Heart left ventricle (tissue), 16 donors: ENCODE measurements around the gene ST7. TPM values are rescaled to one million over a fixed set of nuclear protein-coding genes. Genes with fewer than 3 reads are reported as not detected.

Experiments used
- ATAC-seq, 4 donors: fragments of 200-7000 bp; cut with Tn5 transposase; one replicate each; pipeline ENCODE4 v1.9.1; 2020 to 2022; ENCODE audit warnings: moderate library complexity in 4 of 4, mild to moderate bottlenecking in 3 of 4, moderate number of reproducible peaks in 1 of 4
- DNase-seq, 5 donors: peaks; one replicate each; pipeline ENCODE4 v3.0.0-alpha.2; 2020
- H3K27ac ChIP-seq, 12 donors: fragments of 200-600 bp; sonication (generic) in 4 of 12; one replicate each; pipeline versions ENCODE4 v1.5.0 to v1.8.0; 2016 to 2022; ENCODE audit warnings: mild to moderate bottlenecking in 2 of 12
- H3K27me3 ChIP-seq, 9 donors: fragments of 200-600 bp; sonication (generic) in 2 of 9; one replicate each; pipeline versions ENCODE4 v1.5.1 to v1.8.0; 2016 to 2022; ENCODE audit warnings: mild to moderate bottlenecking in 3 of 9
- H3K36me3 ChIP-seq, 9 donors: fragments of 200-600 bp; sonication (generic) in 2 of 9; one replicate each; pipeline versions ENCODE4 v1.5.0 to v1.8.0; 2018 to 2022; ENCODE audit warnings: mild to moderate bottlenecking in 2 of 9
- H3K4me1 ChIP-seq, 12 donors: fragments of 200-600 bp; sonication (generic) in 4 of 12; one replicate each; pipeline versions ENCODE4 v1.5.0 to v1.8.0; 2016 to 2022; ENCODE audit warnings: mild to moderate bottlenecking in 3 of 12
- H3K4me3 ChIP-seq, 12 donors: fragments of 200-600 bp; sonication (generic) in 4 of 12; one replicate each; pipeline versions ENCODE4 v1.5.0 to v1.8.0; 2017 to 2022; ENCODE audit warnings: mild to moderate bottlenecking in 9 of 12, moderate library complexity in 4 of 12
- H3K9me3 ChIP-seq, 12 donors: fragments of 200-600 bp; sonication (generic) in 4 of 12; one replicate each; pipeline versions ENCODE4 v1.5.0 to v1.8.0; 2016 to 2022; ENCODE audit warnings: mild to moderate bottlenecking in 1 of 12
- POLR2A ChIP-seq, 2 donors: fragments of 450-650 bp; IDR thresholded peaks; one replicate each; pipeline ENCODE4 v1.6.1; 2017; ENCODE audit warnings: antibody characterized with exemption in 2 of 2, mild to moderate bottlenecking in 2 of 2, moderate library complexity in 2 of 2
- WGBS, 4 donors: extraction: QIAGEN DNeasy Blood & Tissue Kit in 2 of 4; methylation state at CpG; one replicate each; pipeline versions ENCODE4 v1.1.5 to v1.1.7; 2013 to 2018; 5-methylcytosine and 5-hydroxymethylcytosine counted together
- intact Hi-C, 10 donors: fragments of 100-400 bp; cut with DNase I; formaldehyde crosslinking; loops; one replicate each; pipeline versions ENCODE4 v1.11.1 to v1.14.2; 2022
- polyA plus RNA-seq, 2 donors: library from polyadenylated mRNA; stranded (reverse); fragments of 200-250 nt; gene quantifications; one replicate each; pipeline ENCODE4 v1.2.3, GENCODE V29; 2013
- total RNA-seq, 9 donors: library from RNA; depleted of rRNA in 2 of 9; stranded (reverse); fragments of >200 nt in 2 of 9; fragmentation: NEBNext Ultra II Directional in 3 of 9; extraction: Animal tissue kit (Norgen Biotek cat#: 25700) in 3 of 9; gene quantifications; one replicate each; pipeline versions ENCODE4 v1.1.0 to v1.2.4, GENCODE V29; 2016 to 2023
- TF ChIP-seq, protein P1 (sequence below), 12 donors: fragments of 200-600 bp; sonication (generic) in 4 of 12; IDR thresholded peaks; one replicate each; pipeline versions ENCODE4 v1.5.0 to v1.8.0; 2018 to 2022; ENCODE audit warnings: antibody characterized with exemption in 12 of 12, mild to moderate bottlenecking in 5 of 12
- donor health status: ischemic (EF 13 %, LVEDD 7.1; RV severe dilation, severe dysfunction).
- donor health status: healthy with polysubstance abuse.
- donor health status: DM: no; HTN: yes; CAD: no.
- donor health status: DM: no; HTN: no; CAD: no.
- donor health status: ischemic (EF 25% LVEDD 6.9; RV normal size, moderate dysfunction).
- donor health status: ischemic (EF 25% LVEDD 5.7; RV mildly dilated, moderate dysfunction).
- donor health status: healthy.
- donor health status: DM: yes; HTN: yes; CAD: no.
- donor health status: ischemic (EF 35%, LVEDD 5.7; RV mildly dilated, moderate dysfunction).
- donor health status: nonischemic (EF 11% LVEDD 7.7; RV severe dilation, severe dysfunction).
- donor health status: DM: yes; HTN: yes; CAD: no.
- donor health status: PGD.
- donor health status: ischemic (EF 29% LVEDD 5.4; RV normal size, mild dysfunction).
- donor health status: nonischemic (EF 23%, LVEDD 6.1; RV moderate dilation, normal function).

ST7 gene
- total and polyA plus RNA-seq, 11 donors = 16.0 to 41.3 (median 25.5) TPM

- TF ChIP-seq, protein P1, sequence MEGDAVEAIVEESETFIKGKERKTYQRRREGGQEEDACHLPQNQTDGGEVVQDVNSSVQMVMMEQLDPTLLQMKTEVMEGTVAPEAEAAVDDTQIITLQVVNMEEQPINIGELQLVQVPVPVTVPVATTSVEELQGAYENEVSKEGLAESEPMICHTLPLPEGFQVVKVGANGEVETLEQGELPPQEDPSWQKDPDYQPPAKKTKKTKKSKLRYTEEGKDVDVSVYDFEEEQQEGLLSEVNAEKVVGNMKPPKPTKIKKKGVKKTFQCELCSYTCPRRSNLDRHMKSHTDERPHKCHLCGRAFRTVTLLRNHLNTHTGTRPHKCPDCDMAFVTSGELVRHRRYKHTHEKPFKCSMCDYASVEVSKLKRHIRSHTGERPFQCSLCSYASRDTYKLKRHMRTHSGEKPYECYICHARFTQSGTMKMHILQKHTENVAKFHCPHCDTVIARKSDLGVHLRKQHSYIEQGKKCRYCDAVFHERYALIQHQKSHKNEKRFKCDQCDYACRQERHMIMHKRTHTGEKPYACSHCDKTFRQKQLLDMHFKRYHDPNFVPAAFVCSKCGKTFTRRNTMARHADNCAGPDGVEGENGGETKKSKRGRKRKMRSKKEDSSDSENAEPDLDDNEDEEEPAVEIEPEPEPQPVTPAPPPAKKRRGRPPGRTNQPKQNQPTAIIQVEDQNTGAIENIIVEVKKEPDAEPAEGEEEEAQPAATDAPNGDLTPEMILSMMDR (IDR thresholded peaks at IDR 0.05) = no peak
- TF ChIP-seq POLR2A (IDR thresholded peaks at IDR 0.05) = no peak
- ATAC-seq = peak; percentile 52 to 86 (median 78)
Observed at GRCh38 chr7:117190104-117190503, 236.8 kb downstream of the ST7 start.

GRCh38 chr7:117190746-117191435 is 237.6 kb downstream of the ST7 start:
- no peak for TF ChIP-seq POLR2A (IDR thresholded peaks at IDR 0.05)
- TF ChIP-seq, protein P1 (IDR thresholded peaks at IDR 0.05) = no peak

More at GRCh38 chr7:117190104-117190503, 236.8 kb downstream of the ST7 start:
- intact Hi-C loops = no loop called here
- Histone ChIP-seq H3K27me3 (no peaks in the 10 kb centered on the region), H3K36me3 (peaks cover 0 to 32% (median 0%) of the 10 kb centered on the region in 9 donors), H3K4me1 (peaks cover 0 to 6% (median 0%) of the 10 kb centered on the region in 12 donors), H3K27ac (no peak overlapping the region), H3K9me3 (no peaks in the 10 kb centered on the region), H3K4me3 (no peak overlapping the region)
- 65 to 80% (median 68%) methylated on average over 8 of the region's 8 CpGs for WGBS, 4 donors
- peak in 1 of 5 donors; percentile 38 for DNase-seq

GRCh38 chr7:117192108-117192507 is 238.8 kb downstream of the ST7 start:
- no peak for ATAC-seq
- intact Hi-C loops = no loop called here
- TF ChIP-seq, protein P1 (IDR thresholded peaks at IDR 0.05) = no peak
- no peak for TF ChIP-seq POLR2A (IDR thresholded peaks at IDR 0.05)
- Histone ChIP-seq H3K4me1 (peaks cover 0 to 6% (median 0%) of the 10 kb centered on the region in 12 donors), H3K4me3 (no peak overlapping the region), H3K36me3 (peaks cover 0 to 32% (median 0%) of the 10 kb centered on the region in 9 donors), H3K27ac (no peak overlapping the region), H3K27me3 (no peaks in the 10 kb centered on the region), H3K9me3 (no peaks in the 10 kb centered on the region)
- no peak for DNase-seq
- WGBS, 4 donors = 86 to 96% (median 92%) methylated on average over 1 of the region's 1 CpG

More at GRCh38 chr7:117190746-117191435, 237.6 kb downstream of the ST7 start:
- no peak for ATAC-seq
- Histone ChIP-seq H3K27ac (no peak overlapping the region), H3K9me3 (no peaks in the 10 kb centered on the region), H3K4me3 (no peak overlapping the region), H3K4me1 (peaks cover 0 to 6% (median 0%) of the 10 kb centered on the region in 12 donors), H3K36me3 (peaks cover 0 to 32% (median 0%) of the 10 kb centered on the region in 9 donors), H3K27me3 (no peaks in the 10 kb centered on the region)
- WGBS, 4 donors = 66 to 80% (median 76%) methylated on average over 9 of the region's 9 CpGs
- DNase-seq = no peak
- intact Hi-C loops = no loop called here

- H3K4me3 ChIP-seq = no peak overlapping the region
- WGBS, 4 donors = 89 to 96% (median 96%) methylated on average over 2 of the region's 2 CpGs
- ATAC-seq = no peak
- H3K9me3 ChIP-seq = no peaks in the 10 kb centered on the region
- no peaks in the 10 kb centered on the region for H3K27me3 ChIP-seq
- H3K4me1 ChIP-seq = peaks cover 0 to 6% (median 0%) of the 10 kb centered on the region in 12 donors
- no peak for DNase-seq
- TF ChIP-seq POLR2A (IDR thresholded peaks at IDR 0.05) = no peak
- H3K27ac ChIP-seq = no peak overlapping the region
- intact Hi-C loops = no loop called here
- H3K36me3 ChIP-seq = peaks cover 0 to 37% (median 0%) of the 10 kb centered on the region in 9 donors
Observed at GRCh38 chr7:117193564-117193963, 240.3 kb downstream of the ST7 start.
